ENCODE measurements around the gene LRRC4C. TPM values are rescaled to one million over a fixed set of nuclear protein-coding genes. Genes with fewer than 3 reads are reported as not detected.

The LRRC4C gene
- total RNA-seq, 1 experiment from 2014 or later, result 0.72 TPM

DNA sequence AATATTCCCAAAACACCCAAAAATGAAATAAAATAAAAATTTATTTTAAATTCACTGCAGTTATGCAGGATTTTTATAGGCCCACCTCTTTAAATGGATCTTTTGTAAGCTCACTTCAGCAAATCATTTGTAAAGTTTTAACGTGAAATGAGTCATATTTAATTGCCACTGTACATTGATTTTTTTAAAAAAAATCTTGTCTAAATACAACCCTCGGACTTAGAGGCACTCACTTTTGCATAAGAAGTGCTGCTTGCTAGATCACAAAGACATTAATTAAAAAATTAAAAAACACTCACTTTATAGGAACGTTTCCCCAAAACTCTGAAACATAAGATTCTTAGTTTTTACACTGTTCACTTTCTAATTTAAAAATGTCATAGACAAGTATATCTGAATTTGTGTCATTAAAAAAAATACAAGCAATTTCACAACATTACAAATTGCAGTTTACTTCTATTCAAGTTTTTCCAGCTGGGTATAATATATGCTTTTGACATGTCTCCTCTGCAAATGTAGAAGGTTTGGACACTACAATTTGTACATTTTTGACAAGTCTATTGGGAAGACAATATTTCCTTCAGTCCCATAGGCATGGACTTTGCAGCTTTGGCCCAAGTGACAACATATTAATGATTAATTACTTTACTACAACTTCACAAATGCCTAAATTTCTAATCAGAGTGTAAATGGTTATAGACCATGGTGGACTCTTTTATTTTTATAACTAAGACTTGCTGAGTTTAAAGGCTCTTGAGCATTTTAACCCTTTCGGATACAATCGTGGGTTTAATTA, 1088.4 kb downstream of the LRRC4C start:
- Mint-ChIP-seq H3K9me3 (no peaks in the 10 kb centered on the region), H3K27ac (no peak overlapping the region), H3K4me1 (no peaks in the 10 kb centered on the region), H3K4me3 (no peak overlapping the region), H3K36me3 (no peaks in the 10 kb centered on the region), H3K27me3 (ENCODE audit: low read depth) (no peaks in the 10 kb centered on the region)
- TF ChIP-seq MYBL2 (CRISPR knock-in tag; IDR thresholded peaks at IDR 0.05) (no peak), CREM (CRISPR knock-in tag; IDR thresholded peaks at IDR 0.05) (no peak), ATF6 (CRISPR knock-in tag; IDR thresholded peaks at IDR 0.05) (no peak), IRF2 (CRISPR knock-in tag; IDR thresholded peaks at IDR 0.05; ENCODE audit: borderline replicate concordance, low read depth) (no peak), PRRX2 (CRISPR knock-in tag; IDR thresholded peaks at IDR 0.05) (no peak), ARID4B (CRISPR knock-in tag; IDR thresholded peaks at IDR 0.05; ENCODE audit: borderline replicate concordance) (no peak), AR (CRISPR knock-in tag; IDR thresholded peaks at IDR 0.05) (no peak), ZNF423 (CRISPR knock-in tag; IDR thresholded peaks at IDR 0.05) (no peak), NFE2L1 (CRISPR knock-in tag; IDR thresholded peaks at IDR 0.05) (no peak), GABPB1 (CRISPR knock-in tag; IDR thresholded peaks at IDR 0.05) (no peak), TP53 (CRISPR knock-in tag; IDR thresholded peaks at IDR 0.05) (no peak), ZNF317 (CRISPR knock-in tag; IDR thresholded peaks at IDR 0.05; ENCODE audit: borderline replicate concordance, low read depth) (no peak), ZNF121 (CRISPR knock-in tag; IDR thresholded peaks at IDR 0.05) (no peak)
- TF ChIP-seq, protein P1, sequence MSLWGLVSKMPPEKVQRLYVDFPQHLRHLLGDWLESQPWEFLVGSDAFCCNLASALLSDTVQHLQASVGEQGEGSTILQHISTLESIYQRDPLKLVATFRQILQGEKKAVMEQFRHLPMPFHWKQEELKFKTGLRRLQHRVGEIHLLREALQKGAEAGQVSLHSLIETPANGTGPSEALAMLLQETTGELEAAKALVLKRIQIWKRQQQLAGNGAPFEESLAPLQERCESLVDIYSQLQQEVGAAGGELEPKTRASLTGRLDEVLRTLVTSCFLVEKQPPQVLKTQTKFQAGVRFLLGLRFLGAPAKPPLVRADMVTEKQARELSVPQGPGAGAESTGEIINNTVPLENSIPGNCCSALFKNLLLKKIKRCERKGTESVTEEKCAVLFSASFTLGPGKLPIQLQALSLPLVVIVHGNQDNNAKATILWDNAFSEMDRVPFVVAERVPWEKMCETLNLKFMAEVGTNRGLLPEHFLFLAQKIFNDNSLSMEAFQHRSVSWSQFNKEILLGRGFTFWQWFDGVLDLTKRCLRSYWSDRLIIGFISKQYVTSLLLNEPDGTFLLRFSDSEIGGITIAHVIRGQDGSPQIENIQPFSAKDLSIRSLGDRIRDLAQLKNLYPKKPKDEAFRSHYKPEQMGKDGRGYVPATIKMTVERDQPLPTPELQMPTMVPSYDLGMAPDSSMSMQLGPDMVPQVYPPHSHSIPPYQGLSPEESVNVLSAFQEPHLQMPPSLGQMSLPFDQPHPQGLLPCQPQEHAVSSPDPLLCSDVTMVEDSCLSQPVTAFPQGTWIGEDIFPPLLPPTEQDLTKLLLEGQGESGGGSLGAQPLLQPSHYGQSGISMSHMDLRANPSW (CRISPR knock-in tag; conservative IDR thresholded peaks at IDR 0.05; ENCODE audit: low read depth), result no peak
- TF ChIP-seq, protein P2, sequence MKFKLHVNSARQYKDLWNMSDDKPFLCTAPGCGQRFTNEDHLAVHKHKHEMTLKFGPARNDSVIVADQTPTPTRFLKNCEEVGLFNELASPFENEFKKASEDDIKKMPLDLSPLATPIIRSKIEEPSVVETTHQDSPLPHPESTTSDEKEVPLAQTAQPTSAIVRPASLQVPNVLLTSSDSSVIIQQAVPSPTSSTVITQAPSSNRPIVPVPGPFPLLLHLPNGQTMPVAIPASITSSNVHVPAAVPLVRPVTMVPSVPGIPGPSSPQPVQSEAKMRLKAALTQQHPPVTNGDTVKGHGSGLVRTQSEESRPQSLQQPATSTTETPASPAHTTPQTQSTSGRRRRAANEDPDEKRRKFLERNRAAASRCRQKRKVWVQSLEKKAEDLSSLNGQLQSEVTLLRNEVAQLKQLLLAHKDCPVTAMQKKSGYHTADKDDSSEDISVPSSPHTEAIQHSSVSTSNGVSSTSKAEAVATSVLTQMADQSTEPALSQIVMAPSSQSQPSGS (CRISPR knock-in tag; IDR thresholded peaks at IDR 0.05; ENCODE audit: borderline replicate concordance, low read depth), result no peak
- no peak for DNase-seq (ENCODE audit: low spot score)
- CTCF ChIA-PET, result no interaction called here
- no peak for ATAC-seq
- POLR2A ChIA-PET, result no interaction called here
